Forelimb muscle (tissue), 1 donor: ENCODE data around the gene PLCL1. TPM values are rescaled to one million over a fixed set of nuclear protein-coding genes. Genes with fewer than 3 reads are reported as not detected.

ENCODE experiments used
- DNase-seq: peaks from one replicate; pipeline ENCODE4 v3.0.0-alpha.2; 2013; ENCODE audit warnings: low read depth
- polyA plus RNA-seq: library from polyadenylated mRNA; unstranded; fragments of 120-200 nt; gene quantifications from one replicate; pipeline ENCODE4 v1.2.1, GENCODE V29; 2013; ENCODE audit not compliant: insufficient read length

Gene PLCL1
- polyA plus RNA-seq, 1 donor = 14.3 TPM

DNA sequence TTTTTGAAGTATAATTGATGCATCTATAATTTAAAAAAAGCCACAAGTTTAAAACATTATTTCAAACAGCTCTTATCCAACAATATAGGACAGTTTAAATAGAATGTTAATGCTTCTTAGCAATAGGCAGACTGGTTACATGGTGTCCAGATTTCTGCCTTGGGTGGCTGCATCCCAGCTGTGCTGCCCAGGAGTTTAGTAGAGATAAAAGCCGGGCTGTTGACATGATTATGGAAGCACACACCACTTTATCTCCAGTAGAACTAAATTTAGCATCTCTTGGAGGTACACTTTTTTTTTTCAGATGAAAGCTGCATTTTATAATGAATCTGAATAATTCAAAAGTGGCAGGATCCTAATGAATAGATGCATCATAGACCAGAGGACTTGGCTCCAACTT, 309.7 kb downstream of the PLCL1 start:
- no peak for DNase-seq

DNA sequence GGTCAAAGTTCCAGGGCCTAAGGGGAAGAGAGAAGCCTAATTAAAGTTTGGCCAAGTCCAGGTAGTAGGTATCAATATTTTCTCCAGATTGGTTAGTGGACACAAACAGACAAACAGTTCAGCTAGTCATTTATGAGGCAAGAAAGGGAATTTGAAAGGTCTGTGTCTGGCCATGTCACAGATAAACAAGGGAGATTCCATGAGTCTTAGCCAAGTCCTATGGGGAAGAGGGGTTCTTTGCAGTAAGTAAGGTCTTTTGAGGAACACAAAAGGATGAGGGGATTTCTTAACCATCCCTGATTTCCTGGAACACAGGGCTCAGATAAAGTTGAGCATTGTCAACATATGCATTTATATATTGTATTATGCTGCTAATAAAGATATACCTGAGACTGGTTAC, 310.8 kb downstream of the PLCL1 start:
- no peak for DNase-seq

DNA sequence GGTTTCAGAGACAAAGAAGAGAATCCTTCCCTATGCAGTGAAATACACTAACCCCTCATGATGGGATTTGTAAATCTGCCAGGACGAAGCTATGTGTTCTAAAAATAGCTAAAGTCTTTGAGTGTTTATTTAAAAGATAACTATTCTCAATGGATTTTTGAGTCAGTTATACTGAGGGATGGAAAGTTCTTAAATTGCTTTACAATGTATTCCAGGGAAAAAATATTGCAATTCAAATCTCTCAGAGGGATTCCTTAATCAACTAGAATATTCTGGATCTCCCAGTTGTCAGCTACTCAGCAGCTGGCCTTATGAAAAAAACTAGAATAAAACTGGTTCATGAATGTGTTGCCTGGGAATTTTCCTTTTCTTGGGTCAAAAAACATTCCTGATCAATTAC, 312.4 kb downstream of the PLCL1 start:
- DNase-seq = peak; percentile 52

DNA sequence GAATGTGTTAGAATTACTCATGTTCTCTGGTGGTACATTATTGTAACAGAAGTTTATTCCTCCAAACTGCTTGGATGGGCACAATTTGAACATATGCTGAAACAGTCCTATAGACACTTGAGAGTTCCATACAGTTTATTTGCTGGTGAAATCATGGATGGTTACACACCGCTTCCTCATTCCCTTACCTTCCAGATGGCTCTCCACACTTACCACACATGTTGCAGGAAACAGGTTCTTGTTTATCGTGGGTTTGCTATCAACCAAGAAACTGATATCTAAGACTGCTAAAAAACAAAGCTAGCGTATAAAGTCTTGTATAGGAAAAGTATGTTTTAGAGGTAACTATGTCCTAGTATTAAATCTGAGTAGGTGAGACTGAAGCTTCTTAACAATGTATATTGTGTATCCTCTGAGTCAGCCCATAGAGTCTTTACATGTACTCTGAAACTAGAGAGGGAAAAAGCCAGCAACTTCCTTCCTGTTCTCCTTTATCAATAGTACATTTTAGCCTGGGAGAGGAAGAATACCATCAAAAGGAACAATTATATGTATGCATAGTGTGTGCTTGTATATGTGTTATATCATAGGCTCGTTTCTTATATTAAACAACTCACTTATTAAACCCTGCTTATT, 313.1 kb downstream of the PLCL1 start:
- no peak for DNase-seq

DNA sequence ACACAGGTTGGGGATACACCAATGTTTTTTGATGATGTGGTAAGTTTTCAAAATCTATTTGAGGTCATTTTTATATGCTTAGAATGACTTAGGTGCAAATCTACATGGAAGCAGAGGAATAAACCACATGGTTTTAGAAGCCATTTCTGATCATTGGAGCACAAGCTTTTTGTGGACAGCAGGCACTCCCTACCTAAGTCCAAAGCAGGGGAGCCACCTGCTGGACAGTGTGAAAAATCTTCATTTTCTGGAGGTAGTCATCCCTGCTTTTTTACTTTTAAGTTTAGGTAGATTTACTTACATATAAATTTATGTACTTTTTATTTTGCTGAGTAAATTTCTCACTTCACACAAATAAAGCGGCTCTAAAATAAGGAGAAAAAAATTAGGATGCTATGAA, 323.2 kb downstream of the PLCL1 start:
- peak; percentile 32 for DNase-seq

DNA sequence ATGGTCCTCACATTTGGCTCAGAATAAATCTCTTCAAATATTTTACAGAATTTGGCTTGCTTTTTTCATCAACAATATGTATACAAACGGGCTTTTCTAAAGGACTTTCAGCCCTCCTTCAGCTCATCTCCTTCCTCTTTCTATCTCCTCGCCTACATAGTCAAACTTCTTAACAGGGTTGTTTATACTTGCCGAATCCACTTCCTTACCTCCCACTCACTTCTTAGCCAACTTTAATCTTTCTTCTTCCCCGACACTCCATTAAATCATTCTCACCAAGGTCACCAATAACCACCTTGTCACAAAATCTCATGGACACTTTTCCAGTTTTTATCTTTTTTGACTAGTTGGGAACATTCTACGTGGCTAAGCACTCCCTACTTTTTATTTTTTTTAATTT, 325.2 kb downstream of the PLCL1 start:
- no peak for DNase-seq

DNA sequence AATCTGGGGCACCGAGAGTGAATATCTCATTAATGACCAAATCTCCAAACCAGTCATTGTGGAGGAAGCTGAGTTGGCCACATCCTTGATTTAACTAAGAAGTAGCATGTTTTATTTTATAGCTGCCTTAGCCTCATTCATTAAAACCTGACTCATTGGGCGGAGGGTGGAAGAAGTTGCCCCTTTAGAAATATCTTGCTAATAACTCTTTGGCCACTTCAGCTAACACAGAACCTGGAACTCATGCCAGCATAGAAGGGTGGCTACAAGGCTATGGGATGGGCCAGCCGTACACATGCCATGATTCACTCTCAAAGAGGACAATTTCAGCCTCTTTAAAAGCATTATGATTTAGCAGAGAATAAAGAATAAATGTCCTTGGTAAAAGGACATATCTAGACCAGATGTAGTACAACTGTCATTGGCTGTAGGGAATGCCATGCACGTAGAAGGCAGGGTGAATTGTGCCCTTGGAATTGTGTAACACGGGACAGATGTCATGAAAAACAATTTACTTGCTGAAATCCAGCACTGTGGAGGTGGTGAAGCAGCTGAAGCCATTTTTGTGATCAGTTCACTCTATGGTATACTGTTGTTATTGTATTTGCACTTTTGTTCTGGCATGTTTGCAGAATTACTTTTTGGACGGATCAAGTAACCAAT, 330.0 kb downstream of the PLCL1 start:
- DNase-seq = no peak

DNA sequence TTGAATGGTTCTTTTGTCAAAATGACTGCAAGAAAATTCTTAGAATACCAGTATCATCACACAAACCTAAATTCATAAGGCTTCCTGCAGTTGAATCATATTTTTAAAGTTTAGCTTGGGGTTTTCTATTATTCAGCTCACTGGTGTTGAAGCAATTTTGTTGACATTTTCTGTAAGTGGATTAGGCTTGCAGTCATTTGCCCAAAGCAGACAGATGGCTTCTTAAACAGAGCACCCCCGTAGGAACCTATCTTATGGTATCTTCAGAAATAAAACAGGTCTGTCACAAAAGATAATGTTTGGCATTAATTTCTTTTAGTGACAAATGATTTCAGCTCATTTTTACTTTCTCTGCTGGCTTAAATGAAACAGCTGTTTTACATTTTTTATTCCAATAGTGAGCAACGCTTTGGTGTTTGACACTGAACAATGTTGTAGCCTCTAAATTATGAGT, 331.1 kb downstream of the PLCL1 start:
- DNase-seq = no peak

DNA sequence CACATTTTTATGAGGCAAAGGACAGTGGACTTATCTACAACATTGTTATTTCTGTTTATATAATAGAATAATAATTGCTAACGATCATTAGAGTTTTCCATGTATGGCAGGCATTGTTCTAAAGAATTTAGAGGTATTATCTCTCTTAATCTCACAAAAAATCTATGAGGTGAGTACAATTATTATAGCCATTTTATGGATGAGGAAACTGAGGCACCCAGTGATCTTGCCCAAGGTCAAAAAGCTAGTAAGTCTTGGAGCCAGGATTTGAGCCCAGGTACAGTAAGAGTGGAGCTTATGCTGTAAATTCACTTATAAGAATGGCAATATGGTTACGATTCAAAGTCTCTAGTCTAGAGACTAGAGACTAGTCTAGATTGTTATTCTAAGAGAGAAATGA, 331.7 kb downstream of the PLCL1 start:
- no peak for DNase-seq

DNA sequence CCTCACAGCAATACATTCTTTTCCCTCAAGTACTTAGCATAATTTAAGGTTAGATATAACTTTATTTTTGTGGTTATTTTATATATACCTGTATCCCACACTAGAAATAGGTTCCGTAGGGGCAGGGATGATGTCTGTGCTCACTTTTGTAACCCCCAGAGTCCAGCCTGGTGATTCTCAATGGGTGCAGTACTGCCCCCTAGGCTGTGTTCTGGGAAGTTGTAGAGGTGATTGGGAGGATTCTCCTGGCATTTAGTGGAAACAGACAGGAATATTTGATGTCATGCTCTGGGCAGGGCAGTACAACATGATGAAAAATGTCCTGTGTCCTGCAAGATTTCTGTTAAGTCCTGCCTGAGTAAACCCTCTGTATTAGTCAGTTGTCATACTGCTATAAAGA, 333.3 kb downstream of the PLCL1 start:
- DNase-seq = no peak

DNA sequence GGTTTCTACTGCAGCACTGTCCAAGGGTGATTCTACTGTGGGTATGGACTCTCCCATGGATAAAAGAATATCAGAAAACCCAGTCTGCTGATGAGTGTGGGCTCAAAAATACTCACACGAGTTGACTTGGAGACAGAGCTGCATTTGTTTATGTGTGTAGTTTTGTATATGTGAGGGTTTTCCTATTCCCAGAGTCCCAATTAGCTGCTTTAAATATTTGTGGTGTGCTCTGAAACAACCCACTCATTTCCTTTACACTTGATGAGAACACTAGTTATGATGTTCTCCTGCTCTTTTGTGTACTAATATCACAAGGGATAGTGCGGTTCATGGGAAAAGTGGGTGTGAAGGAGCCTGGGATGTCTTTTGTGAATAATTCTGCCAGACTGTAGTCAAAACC, 337.3 kb downstream of the PLCL1 start:
- no peak for DNase-seq

DNA sequence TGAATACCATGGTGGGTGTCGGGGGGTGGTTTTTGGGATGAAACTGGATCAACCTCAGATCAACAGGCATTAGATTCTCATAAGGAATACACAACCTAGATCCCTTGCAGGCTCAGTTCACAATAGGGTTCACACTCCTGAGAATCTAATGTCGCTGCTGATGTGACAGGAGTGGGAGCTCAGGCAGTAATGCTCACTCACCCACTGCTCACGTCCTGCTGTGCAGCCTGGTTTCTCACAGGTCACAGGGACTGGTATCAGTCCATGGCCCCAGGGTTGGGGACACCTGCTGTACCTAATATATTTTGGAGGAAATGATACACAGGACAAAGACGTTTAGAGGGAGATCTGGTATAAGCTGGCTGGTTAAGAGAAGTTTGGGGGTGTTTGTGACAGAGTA, 338.8 kb downstream of the PLCL1 start:
- DNase-seq = no peak

DNA sequence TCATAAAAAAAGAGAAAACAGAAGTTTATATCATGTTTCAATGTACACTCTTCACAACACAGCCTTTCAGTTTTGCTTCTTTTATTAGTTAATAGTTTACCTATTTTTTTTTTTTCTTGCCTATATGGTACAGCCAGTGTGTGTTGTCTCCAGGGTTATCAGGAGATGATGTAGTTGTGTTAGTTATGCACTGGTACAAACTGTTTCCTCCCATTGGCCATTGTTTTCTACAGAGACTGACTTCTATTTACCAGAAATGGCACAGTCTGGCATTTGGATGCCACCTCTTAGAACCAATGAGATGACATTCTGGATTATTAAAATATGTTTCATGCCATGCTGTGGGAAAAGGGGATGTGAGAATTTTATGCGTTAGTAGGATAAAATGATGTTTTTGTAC, 339.4 kb downstream of the PLCL1 start:
- DNase-seq = no peak

DNA sequence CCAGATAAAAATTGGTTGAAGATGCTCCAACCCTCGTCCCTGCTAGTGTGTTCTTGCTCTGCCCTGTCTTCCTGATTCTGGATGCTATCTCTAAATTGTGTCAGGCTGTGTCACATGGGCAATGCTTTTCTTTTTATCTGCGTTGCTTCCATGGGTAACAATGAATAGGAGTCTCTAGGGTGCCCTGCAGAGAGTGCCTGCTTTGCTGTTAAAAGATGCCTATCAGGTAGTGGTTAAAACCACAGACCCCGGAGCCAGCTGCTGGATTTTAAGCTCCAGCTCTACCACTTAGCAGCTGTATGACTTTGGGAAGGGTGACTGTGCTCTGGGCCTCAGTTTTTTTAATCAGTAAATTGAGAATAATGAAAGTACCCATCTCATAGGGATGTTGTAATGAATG, 340.3 kb downstream of the PLCL1 start:
- no peak for DNase-seq

DNA sequence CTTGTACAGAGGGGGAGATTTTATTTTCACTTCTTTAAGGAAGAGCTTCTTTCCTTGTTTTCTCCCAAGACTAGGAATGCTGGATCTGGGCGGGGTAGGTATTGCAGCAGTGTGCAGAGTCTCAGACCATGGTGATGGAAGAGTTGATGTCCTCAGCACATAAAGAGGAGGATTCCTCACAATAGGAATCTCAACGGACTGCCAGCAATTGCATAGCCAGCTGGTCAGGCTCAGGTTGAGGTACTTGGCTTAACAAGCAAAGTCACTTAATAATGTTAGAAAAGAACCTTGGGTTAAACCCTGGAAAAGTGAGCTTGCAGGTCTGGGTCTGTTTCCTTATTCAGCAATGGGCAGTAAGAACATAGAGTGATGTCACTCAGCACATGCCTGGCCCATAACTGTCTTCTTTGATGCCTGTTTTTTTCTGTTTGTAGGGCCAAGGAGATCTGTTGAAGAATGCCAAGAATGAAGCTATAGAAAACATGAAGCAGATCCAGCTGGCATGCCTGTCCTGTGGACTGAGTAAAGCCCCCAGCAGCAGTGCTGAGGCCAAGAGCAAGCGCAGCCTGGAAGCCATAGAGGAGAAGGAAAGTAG, 342.1 kb downstream of the PLCL1 start:
- DNase-seq = no peak

DNA sequence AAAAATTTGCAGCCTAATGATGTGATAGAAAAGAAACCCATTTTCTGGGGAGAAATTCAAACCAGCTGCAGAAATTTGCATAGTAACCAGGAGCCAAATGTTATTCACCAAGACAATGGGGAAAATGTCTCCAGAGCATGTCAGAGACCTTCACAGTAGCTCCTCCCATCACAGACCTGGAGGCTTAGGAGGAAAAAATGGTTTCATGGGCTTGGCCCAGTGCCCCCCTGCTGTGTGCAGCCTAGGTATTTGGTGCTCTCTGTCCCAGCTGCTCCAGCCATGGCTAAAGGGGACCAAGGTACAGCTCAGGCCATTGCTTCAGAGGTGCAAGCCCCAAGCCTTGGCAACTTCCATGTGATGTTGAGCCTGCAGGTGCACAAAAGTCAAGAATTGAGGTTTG, 352.9 kb downstream of the PLCL1 start:
- no peak for DNase-seq

DNA sequence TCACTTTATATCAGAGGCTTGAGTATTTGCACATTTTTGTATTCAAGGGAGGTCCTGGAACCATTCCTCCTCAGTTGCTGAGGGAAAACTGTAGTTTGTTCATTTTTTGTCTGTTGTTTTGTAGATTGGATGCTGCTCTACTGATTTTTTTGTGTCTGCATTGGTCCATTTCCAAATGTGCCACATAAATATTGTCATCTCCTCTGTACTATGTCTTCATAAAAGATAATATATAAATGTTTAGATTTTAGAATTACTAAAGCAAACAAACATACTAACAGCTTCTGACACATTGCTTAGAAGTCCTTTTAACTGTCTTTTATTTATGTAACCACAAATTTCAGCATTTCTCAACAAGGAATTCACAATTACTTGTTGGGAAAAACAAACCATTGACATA, 356.8 kb downstream of the PLCL1 start:
- DNase-seq = no peak

DNA sequence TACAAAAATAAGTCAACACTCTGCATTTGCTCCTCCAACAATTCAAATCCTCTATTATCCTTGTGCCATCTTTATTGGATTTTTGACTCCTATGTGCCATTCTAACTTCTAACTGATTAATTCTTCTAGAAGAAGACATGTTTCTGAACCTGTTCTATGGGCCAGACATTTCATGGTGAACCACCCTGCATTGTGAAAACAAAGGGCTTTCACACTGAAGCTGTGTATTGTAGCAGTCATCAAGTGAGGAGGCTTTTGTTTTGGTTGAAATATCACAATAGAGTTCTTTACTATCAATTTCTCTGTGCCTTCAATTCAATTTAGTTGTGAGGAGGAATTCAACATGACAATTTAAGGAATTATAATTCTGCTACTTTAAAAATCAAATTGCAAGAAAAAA, 357.9 kb downstream of the PLCL1 start:
- no peak for DNase-seq

DNA sequence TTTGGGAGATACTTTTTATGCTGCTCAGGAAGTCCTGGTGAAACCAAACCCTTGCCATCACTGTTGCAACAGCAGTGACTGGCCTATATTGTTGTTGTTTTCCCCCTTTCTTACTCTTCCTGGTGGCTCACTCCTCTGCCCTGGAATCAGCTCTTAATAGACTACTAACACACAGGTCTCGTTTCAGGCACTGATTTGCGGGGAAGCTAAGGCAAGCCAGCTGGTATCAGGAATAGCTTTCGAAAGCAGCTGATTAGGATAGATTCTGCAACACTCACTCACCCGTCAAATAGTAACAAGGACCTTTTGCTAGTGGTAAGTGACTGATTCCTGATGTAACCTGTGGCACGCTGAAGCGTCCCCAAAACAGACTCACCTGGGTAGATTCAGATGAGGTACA, 360.4 kb downstream of the PLCL1 start:
- no peak for DNase-seq

DNA sequence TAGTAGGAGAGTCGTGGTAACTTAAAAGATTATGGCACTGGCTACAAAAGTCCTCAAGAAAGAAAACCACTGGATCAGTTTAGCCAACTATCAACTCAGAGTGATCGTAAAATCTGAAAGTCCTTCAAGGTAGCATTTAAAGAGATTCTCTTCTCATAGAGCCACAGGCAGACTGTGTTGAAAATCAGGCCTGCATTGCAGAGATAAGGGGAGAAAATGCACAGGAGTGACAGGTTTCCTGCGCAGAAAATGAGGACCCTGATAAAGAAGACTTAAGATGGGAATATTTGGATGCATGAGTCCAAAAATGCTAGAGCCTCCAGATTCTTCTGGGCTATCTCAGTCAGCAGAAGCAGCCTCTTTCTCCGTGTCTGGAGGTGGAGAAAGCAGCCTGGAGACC, 360.9 kb downstream of the PLCL1 start:
- no peak for DNase-seq

DNA sequence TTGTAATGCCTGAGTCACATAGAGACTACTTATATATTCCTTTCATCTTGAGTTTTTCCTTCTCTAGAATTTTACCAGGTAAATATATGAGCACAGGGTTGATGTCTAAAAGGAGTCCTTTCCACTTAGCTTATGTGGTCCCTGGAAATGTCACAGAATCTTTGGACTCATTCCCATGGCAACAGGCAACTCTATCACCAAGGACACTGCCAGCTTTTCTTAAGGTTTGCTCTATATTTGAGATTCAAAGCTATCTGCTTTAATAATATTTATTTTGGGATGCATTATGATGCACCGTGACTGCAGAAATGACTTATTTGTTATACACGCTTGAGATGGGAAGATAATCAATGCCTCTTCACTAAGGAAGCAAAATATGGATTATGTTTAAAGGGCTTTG, 363.0 kb downstream of the PLCL1 start:
- DNase-seq = no peak

DNA sequence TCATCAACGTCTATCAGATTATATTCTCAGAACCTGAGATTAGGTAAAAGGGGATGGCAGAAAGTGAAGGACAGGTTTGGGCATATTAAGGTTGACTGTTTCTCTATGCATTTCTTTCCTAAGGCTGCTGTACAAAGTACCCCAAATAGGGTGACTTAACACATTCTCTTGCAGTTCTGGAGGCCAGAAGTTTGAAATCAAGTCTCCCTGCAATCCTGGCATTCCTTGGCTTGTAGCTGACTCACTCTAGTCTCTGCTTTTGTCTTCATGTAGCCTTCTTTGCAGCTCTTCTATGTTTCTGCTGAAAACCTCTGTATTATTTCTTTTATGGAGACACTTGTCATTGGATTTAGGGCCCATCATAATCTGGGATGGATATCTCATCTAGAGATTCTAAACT, 364.3 kb downstream of the PLCL1 start:
- DNase-seq = no peak

DNA sequence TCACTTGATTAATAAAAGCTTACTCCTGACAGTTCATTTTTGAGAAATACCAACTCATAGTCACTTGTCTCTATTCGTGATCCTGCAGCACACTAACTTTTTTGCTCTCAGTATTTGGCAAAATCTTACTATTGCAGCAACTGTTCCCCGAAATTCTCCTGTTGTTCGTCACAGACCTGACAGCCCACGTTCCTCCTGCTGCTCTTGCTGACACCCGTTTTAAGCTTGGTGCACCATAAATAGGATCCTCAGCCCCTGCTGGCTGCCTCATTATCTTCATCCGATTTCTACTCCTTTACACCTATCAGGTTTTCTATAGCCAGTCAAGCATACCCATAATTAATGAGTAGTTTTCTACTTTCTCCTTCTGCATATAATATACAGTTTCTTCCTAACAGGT, 368.8 kb downstream of the PLCL1 start:
- DNase-seq = no peak

DNA sequence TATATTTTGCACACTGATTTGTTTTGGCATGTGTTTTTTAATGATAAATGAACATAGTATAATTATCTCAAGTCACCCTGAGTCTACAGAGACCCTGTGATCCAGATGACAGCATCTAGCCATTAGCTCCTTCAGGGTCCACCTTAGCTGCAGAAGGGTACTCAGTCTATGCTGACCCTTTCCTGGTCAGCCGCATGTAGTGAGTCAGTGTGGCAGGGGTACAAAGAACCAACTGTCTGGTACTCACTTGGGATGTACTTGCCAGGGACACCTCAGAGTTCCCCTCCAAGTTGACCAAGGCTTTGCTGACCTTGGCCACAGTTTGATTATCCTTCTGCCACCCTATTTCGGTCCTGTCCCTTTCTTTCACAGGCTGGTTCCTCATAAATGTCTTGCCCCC, 369.5 kb downstream of the PLCL1 start:
- no peak for DNase-seq
